NCI-H187 (cell line): ENCODE measurements around the gene DHRS1.

Source experiments
- DNase-seq, 2 experiments: peaks; one replicate each; lab custom pipeline; 2025; lab: John Stamatoyannopoulos, UW

DHRS1 gene

GRCh38 chr14:24262821-24263733, 36.5 kb downstream of the DHRS1 start, which contains the start of gene TGM1:
Gene TGM1 (minus strand): TSS chr14:24263177. CDS start chr14:24262352, 825 bp downstream.
- no peak for DNase-seq

- DNase-seq, result no peak
These were observed 37.6 kb downstream of the DHRS1 start for GRCh38 chr14:24261969-24262327.

GRCh38 chr14:24261256-24261968, 38.2 kb downstream of the DHRS1 start:
- no peak for DNase-seq

- DNase-seq, result no peak
These were observed 38.8 kb downstream of the DHRS1 start for GRCh38 chr14:24260780-24261157.

GRCh38 chr14:24260026-24260779, 39.4 kb downstream of the DHRS1 start:
- no peak for DNase-seq

- no peak for DNase-seq
These were observed 40.1 kb downstream of the DHRS1 start for GRCh38 chr14:24259282-24260025.

- no peak for DNase-seq
These were observed 40.9 kb downstream of the DHRS1 start for GRCh38 chr14:24258548-24259265.

- DNase-seq, result no peak
These were observed 41.5 kb downstream of the DHRS1 start for GRCh38 chr14:24258119-24258518.

- DNase-seq, result no peak
These were observed 42.6 kb downstream of the DHRS1 start for GRCh38 chr14:24256960-24257359.

GRCh38 chr14:24255931-24256711, 43.5 kb downstream of the DHRS1 start:
- no peak for DNase-seq

GRCh38 chr14:24255438-24255837, 44.1 kb downstream of the DHRS1 start:
- no peak for DNase-seq

GRCh38 chr14:24254630-24255392, 44.8 kb downstream of the DHRS1 start:
- DNase-seq, result no peak

GRCh38 chr14:24253936-24254335, 45.6 kb downstream of the DHRS1 start:
- DNase-seq, result no peak

GRCh38 chr14:24252289-24253124, 47.1 kb downstream of the DHRS1 start:
- DNase-seq, result no peak

- DNase-seq, result no peak
These were observed 47.7 kb downstream of the DHRS1 start for GRCh38 chr14:24251880-24252288.

- DNase-seq, result no peak
These were observed 49.2 kb downstream of the DHRS1 start for GRCh38 chr14:24250354-24250753.

- no peak for DNase-seq
These were observed 50.2 kb downstream of the DHRS1 start for GRCh38 chr14:24249230-24250021.

- no peak for DNase-seq
These were observed 52.2 kb downstream of the DHRS1 start for GRCh38 chr14:24247422-24247821.
